ENCODE measurements around the gene HYAL3.

Gene HYAL3

DNA sequence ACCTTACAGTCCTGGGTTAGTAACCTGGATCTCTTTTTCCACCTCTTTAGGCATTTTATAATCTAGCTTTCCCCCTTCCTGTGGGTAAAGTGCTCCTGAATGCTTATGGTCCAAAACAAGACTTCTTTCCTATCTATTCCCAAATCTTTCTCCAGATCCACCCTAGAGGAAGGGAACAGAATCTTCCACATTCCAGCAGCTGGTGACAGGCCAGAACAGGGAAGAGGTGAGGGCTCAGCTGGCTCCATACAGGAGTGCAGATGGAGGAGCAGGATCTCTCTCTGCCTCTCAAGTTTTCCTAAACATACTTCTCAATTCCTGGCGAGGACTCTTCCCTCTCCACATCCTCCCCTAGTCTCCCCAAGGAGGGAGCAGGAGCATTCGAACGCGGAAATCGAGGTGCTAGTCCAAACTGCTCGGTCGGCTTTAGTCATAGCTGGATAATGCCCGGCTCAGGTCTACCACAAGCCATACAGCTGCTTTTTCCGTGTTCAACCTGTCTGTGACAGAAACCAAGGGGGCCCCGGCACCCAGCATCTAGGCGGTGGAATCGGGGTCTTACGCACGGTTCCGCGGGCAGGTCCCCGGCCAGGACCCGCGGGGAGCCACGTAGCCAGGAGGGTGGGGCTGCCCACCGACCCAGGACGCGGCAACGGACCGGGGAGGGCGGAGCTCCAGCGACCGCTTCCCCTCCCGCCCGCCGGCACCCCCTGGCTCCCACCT lies 37.4 kb upstream of the HYAL3 start:
- peak overlapping the region; percentile 99 for H3K27ac Mint-ChIP-seq
- peak; percentile 51 for ATAC-seq
- no peaks in the 10 kb centered on the region for H3K9me3 Mint-ChIP-seq
- H3K36me3 Mint-ChIP-seq: peaks cover 25% of the 10 kb centered on the region
- H3K4me1 Mint-ChIP-seq: peaks cover 53% of the 10 kb centered on the region
- peak overlapping the region; percentile 89 for H3K4me3 Mint-ChIP-seq
- no peaks in the 10 kb centered on the region for H3K27me3 Mint-ChIP-seq

DNA sequence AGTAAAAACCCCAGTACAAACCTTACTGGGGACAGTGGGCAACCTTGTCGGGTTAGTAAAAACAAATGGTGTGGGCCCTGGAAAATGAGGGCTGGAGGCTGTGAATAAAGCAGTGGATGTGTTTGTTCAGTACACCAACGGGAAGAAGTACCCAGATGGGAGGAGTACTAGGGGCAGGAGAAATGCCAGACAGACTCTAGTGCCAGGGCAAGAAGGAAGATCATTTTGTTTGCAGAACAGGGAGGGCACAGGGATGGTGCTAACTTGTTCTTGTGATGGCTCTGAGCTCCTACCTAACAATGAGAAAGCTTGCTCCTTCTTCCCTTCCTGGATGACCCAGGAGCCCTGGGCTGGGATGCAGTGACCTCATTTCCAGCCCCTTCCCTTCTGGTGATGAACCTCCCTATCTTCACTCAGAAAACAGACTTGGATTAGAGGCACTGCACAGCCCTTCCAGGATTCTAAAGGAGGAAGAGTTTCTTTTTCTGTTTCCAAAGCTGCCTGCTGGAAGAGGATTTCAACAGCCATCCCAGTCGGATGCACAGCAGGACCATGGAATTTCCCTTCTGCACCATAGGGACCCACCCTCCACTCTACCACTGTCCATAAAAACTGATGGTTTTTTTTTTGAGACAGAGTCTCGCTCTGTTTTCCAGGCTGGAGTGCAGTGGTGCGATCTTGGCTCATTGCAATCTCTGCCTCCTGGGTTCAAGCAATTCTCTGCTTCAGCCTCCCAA lies 35.3 kb upstream of the HYAL3 start:
- H3K27me3 Mint-ChIP-seq: no peaks in the 10 kb centered on the region
- H3K36me3 Mint-ChIP-seq: peaks cover 33% of the 10 kb centered on the region

DNA sequence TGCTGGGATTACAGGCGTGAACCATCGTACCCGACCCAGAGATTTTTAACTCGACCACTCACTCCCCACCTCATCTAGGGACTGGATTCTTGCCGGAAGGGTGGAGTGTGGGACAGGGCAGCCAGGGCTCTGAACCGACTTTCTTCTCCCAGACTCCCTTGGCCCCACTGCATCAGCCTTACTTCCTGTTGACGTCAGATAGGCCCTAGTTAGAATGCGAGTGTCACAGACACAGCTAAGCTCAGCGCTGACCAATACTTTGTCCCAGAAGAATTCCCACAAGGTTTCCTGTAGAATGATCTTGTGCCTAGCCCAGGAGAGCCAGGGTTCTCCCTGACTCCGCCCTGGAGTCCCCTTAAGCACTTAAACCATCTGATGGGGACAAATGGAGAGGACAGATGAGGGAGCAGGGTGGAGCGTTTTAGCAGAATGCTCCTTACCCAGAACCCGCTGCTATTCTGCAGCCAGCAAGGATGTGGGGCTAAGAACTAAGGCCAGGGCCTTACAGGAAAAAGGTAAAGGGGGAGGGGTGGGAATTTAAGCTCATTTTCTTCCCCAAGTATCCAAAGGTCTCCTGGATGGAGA lies 34.6 kb upstream of the HYAL3 start:
- Mint-ChIP-seq H3K4me3 (no peak overlapping the region), H3K9me3 (no peaks in the 10 kb centered on the region), H3K36me3 (peaks cover 27% of the 10 kb centered on the region), H3K4me1 (peaks cover 35% of the 10 kb centered on the region), H3K27me3 (no peaks in the 10 kb centered on the region), H3K27ac (no peak overlapping the region)
- no peak for ATAC-seq

More for the DNA sequence above, 35.3 kb upstream of the HYAL3 start:
- H3K4me3 Mint-ChIP-seq: no peak overlapping the region
- no peak for ATAC-seq
- H3K9me3 Mint-ChIP-seq: no peaks in the 10 kb centered on the region
- H3K27ac Mint-ChIP-seq: no peak overlapping the region
- H3K4me1 Mint-ChIP-seq: peaks cover 42% of the 10 kb centered on the region

DNA sequence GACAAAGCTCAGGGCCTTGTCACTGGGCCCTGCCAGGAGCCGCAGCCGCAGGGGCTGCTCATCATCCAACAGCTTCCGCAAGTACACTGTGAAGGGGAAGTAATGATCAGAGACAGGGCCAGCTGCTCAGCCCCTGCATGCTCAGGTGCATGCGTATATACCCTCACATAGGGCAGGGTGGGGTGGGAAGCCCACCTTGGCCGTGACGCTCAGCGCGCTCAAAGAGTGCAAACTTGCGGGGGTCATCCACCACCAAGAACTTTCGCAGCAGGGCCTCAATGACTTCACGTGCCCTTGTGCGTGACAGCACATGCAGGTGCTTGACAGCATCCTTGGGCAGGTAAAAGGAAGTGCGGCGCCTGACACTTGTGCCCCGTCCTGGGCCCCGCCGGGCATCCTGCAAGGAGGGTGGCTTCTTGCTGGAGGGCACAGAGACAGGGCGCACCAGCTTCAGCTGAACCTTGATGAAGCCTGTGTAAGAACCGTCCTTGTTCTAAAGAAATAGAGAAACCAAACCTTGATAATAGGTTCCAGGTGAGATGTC lies 32.2 kb upstream of the HYAL3 start:
- ATAC-seq: no peak
- H3K4me3 Mint-ChIP-seq: no peak overlapping the region
- H3K36me3 Mint-ChIP-seq: peaks cover 19% of the 10 kb centered on the region
- no peak overlapping the region for H3K27ac Mint-ChIP-seq
- H3K9me3 Mint-ChIP-seq: no peaks in the 10 kb centered on the region
- H3K27me3 Mint-ChIP-seq: no peaks in the 10 kb centered on the region
- peaks cover 43% of the 10 kb centered on the region for H3K4me1 Mint-ChIP-seq

DNA sequence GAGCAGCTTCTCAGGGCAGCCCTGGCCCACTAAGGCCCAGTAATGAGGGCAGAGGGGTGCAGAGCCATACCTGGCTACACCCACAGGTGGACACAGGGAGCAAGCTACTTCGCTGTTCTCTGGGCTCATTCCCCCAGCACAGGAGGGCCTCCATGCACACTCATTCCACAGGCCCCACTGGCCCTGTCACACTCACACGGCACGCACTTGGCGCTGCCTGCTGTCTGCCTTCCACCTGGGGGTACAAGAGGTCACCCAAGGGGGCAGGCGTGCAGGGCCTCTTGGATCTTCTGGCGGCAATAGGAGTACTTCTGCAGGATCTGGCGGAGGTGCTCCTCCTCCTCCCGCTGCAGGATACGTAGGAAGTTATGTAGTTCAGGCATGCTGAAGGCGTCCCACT lies 31.1 kb upstream of the HYAL3 start:
- H3K4me3 Mint-ChIP-seq: no peak overlapping the region

DNA sequence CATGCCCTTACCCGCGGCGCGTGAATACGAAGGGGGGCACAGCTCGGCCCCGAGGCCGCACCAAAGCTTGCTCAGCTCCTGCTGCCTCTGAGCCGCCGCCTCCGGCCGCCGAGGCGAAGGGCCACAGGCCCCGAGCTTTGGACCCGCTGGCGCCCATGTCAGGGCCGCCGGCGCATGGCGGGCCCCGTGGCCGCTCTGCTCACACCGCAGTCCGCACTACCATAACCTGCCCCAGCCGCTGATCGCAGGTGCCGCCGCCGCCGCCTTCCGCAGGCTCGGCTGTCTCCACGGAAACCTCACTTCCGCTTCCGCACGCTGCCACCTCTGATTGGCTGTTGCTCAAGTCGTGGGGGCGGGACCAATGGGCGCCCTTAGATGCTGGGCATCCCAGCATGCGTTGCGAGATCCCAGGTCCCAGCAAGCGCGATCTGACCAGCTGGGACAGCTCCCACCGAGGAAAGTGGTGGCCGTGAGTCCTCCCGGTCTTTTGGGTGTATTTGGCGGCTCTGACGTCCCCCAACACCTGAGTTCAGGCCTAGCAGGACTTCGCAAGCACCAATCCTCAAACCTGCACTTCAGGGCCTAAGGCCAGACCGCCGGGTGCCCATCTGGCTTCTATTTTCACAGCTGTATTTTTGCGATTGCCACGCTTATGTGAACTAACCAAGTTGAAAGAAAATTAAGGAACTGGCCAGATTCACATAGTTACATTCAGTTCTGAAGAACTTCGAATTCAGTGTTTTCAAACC lies 28.9 kb upstream of the HYAL3 start, which contains the start of gene TUSC2:
TSS of gene TUSC2 (minus strand) at position 281 of the 749 bp plus-strand sequence. CDS start at position 157, 124 bp downstream.
- peaks cover 30% of the 10 kb centered on the region for H3K36me3 Mint-ChIP-seq

More for the DNA sequence above, 31.1 kb upstream of the HYAL3 start:
- Mint-ChIP-seq H3K36me3 (peaks cover 20% of the 10 kb centered on the region), H3K27ac (no peak overlapping the region), H3K4me1 (peaks cover 41% of the 10 kb centered on the region), H3K9me3 (no peaks in the 10 kb centered on the region), H3K27me3 (no peaks in the 10 kb centered on the region)
- no peak for ATAC-seq

DNA sequence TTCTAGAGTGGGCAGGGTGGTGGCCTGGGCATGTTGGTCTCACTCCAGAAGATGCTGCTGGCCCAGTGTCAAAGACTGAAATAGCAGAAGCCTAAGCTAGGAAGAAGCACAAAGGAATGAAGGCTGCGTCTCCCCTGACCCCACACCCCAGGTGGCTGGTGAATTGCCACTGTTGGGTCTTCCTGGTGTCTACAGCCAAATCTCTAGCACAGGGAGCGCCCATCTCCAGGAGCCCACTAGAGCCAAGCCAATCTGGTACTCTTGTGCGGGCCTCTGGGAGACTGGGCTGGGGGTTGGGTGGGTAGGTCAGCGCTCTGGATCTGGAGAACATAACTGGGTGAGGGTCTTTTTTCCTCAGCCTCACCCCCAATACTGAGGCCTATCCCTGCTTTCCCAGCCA lies 27.9 kb upstream of the HYAL3 start:
- peaks cover 56% of the 10 kb centered on the region for H3K4me1 Mint-ChIP-seq
- H3K9me3 Mint-ChIP-seq: no peaks in the 10 kb centered on the region
- H3K4me3 Mint-ChIP-seq: peak overlapping the region; percentile 83
- peaks cover 26% of the 10 kb centered on the region for H3K36me3 Mint-ChIP-seq
- H3K27ac Mint-ChIP-seq: peak overlapping the region; percentile 85
- no peak for ATAC-seq
- H3K27me3 Mint-ChIP-seq: no peaks in the 10 kb centered on the region

More for the DNA sequence above, 28.9 kb upstream of the HYAL3 start, which contains the start of gene TUSC2:
- ATAC-seq: peak; percentile 96
- peak within 1 kb of the TSS; percentile 83 for H3K4me3 Mint-ChIP-seq
- H3K4me1 Mint-ChIP-seq: peaks cover 47% of the 10 kb centered on the region
- no peaks in the 10 kb centered on the region for H3K9me3 Mint-ChIP-seq
- peak within 1 kb of the TSS; percentile 85 for H3K27ac Mint-ChIP-seq
- H3K27me3 Mint-ChIP-seq: no peaks in the 10 kb centered on the region

DNA sequence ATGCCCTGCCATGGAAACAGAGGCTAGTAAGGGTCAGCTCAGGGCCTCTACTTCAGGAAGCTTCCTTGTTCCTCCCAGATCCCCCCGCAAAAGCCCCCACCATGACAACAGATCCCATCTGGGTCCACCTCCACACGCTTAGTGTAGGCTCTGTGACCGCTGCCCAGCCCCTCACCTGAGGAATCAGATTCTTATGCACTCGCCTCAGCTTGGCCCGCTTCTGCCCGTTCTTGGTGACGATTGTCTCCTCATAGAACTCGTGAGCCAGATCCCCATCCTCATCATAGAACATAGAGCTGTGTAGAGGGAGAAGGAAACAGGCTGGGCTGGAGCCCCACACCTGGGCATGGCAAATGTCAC lies 27.0 kb upstream of the HYAL3 start:
- Mint-ChIP-seq H3K9me3 (no peaks in the 10 kb centered on the region), H3K4me1 (peaks cover 56% of the 10 kb centered on the region), H3K27me3 (no peaks in the 10 kb centered on the region), H3K36me3 (peaks cover 24% of the 10 kb centered on the region), H3K27ac (no peak overlapping the region), H3K4me3 (peak overlapping the region; percentile 9)
- no peak for ATAC-seq

DNA sequence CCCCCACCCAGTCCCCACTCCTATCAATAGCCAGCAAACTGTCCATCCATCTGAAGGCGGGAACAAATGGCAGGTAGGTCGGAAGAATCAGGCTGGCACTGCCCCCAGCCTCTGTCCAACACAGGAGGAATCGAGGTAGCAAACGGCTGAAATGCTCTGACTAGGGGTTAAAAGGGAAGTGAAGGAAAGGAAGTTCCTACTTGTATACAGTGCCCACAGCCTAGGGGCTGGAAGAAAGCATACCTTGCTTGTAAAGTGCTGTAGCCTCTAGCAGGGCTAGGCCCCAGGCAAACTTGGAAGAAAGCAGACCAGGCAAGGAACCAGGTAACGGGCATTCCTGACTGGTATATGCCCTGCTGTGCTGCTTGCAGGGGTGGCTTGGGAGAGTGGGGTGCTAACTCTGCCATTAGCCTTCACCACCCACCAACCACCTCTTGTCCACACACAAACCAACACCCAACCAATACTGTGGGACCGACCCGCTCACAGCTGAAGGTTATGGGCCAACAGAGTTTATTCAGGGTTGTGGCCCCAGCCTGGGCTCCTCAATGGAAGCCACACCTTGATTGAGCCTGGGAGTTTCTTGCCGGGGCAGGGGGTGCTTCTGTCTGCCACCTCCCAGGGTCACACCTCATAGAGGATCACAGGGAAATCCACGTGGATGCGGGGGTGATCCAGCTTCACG lies 26.4 kb upstream of the HYAL3 start:
- Mint-ChIP-seq H3K36me3 (peaks cover 22% of the 10 kb centered on the region), H3K4me3 (no peak overlapping the region), H3K27ac (no peak overlapping the region), H3K27me3 (no peaks in the 10 kb centered on the region), H3K4me1 (peaks cover 58% of the 10 kb centered on the region), H3K9me3 (no peaks in the 10 kb centered on the region)
- no peak for ATAC-seq

DNA sequence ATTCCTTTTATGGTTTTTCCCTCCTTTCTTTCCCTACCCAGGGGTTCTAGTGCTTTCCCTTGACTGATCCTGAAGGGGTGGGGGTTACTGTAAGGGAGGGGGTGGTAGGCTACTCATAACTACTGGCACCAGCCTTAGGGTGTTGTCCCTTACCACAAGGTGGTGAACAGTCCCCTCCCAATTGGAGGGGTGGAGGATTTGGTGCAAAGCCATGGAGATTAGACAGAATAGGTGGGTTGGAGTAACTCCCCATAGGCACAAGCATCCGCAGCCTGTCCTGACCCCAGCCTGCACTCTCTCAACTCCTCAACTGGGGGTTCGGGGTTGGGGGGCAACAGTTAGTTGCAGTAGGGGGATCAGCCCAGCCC lies 25.9 kb upstream of the HYAL3 start:
- no peak for ATAC-seq
- no peaks in the 10 kb centered on the region for H3K27me3 Mint-ChIP-seq
- no peaks in the 10 kb centered on the region for H3K9me3 Mint-ChIP-seq
- no peak overlapping the region for H3K27ac Mint-ChIP-seq
- no peak overlapping the region for H3K4me3 Mint-ChIP-seq
- H3K4me1 Mint-ChIP-seq: peaks cover 63% of the 10 kb centered on the region
- H3K36me3 Mint-ChIP-seq: peaks cover 17% of the 10 kb centered on the region

DNA sequence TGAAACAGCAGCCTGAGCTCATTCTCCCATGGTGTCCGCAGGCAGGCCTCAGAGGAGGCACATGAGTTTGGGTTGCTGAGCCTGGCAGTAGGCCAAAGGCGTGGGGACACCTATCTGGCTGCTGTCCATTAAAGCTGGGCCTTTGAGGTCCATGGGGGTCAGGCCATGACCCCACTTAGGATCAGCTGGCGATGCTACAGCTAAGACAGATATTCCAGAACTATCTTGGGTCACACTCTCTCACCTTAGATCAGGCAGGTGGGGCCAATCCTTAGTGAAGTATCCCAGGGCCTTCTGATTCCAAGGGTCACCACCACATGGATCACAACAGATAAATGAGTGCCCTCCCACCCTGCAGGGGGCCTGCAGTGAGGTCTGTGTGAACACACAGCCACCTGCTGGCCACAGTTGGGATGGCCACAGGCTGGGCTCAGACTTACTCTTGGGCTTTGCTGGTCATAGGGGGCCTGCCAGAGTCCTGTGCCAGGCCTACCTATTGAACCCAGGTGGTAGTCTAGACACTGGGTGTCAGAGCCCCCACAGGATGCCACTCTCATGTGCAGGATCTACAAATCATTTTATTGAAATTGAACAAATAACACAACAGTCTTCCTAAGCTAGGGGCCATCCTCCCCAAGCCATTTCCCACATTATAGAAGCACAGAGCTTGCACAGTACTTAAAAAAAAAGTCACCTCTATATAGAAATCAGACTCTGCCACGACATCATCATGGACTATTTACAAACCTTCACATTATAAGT lies 25.3 kb upstream of the HYAL3 start:
- H3K4me1 Mint-ChIP-seq: peaks cover 69% of the 10 kb centered on the region
- H3K27ac Mint-ChIP-seq: peak overlapping the region; percentile 5

DNA sequence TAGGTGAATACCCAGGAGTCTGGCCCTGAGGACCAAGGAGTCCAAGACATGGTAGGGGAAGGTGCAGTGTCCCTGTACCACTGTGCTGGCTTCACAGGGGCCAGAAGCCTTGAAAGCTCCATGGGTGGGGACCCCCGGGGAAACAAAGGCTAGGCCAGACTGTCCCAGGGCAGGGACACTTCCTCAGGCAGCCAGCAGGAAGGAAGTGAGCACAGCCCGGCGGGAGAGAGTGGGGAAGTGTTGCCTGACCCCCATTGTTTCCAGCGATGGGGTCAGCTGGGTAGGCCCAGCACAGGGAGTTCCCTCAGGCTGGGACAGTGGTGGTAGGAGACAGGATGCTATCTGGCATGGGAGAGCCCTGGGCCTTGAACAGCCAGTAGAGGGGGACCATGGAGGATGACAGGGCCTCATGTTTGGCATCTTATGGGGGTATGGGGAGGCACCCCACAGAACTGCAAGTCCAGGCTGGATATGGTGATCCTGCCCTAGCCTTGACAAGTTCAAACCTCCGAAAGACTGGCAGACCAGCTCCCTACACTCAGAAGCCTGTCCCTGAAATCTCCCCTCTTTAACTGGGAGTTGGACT lies 24.5 kb upstream of the HYAL3 start:
- no peak for ATAC-seq
- H3K4me1 Mint-ChIP-seq: peaks cover 77% of the 10 kb centered on the region
- peak overlapping the region; percentile 5 for H3K27ac Mint-ChIP-seq

More for the DNA sequence above, 25.3 kb upstream of the HYAL3 start:
- no peaks in the 10 kb centered on the region for H3K9me3 Mint-ChIP-seq
- no peaks in the 10 kb centered on the region for H3K27me3 Mint-ChIP-seq
- no peak for ATAC-seq
- no peak overlapping the region for H3K4me3 Mint-ChIP-seq
- peaks cover 12% of the 10 kb centered on the region for H3K36me3 Mint-ChIP-seq

DNA sequence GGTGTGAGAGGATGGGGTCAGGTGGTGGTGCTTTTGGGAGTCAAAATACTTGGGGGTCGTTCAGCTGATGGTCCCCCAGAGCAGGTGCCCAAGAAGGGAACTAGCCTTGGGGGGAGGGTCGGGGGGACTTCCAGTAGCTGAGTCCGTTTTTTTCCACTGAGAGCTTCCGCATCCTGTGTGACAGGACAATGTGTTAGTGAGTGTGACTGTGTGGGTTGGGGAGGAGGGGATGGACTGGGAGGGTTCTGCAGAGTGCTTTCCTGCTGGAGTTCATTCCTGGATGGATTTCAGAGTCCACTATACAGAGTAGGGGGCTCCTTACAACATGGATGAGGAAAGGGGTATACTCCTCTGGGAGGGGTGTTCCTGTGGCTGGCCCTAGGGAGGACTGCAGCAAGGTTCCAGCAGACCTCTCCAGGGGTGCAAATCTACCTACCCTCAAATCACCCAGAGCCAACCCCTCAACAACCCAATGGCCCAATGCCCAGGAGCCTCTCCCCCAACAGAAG lies 23.9 kb upstream of the HYAL3 start:
- Mint-ChIP-seq H3K27me3 (no peaks in the 10 kb centered on the region), H3K27ac (peak overlapping the region; percentile 5), H3K9me3 (no peaks in the 10 kb centered on the region), H3K36me3 (peaks cover 12% of the 10 kb centered on the region), H3K4me3 (no peak overlapping the region), H3K4me1 (peaks cover 77% of the 10 kb centered on the region)
- no peak for ATAC-seq

More for the DNA sequence above, 24.5 kb upstream of the HYAL3 start:
- Mint-ChIP-seq H3K27me3 (no peaks in the 10 kb centered on the region), H3K4me3 (no peak overlapping the region), H3K36me3 (peaks cover 12% of the 10 kb centered on the region), H3K9me3 (no peaks in the 10 kb centered on the region)
